Endothelial cell (in vitro differentiated cells): ENCODE data around the gene RTP2. TPM values are rescaled to one million over a fixed set of nuclear protein-coding genes. Genes with fewer than 3 reads are reported as not detected.
A peak's percentile ranks its signal among the peaks of the same experiment; 100 is the strongest.

Source experiments
- DNase-seq: peaks from one replicate; pipeline ENCODE4 v3.0.0; 2021; ENCODE audit warnings: low spot score
- H3K27ac Mint-ChIP-seq: one replicate; pipeline ENCODE4 v1.8.0; 2021; ENCODE audit warnings: mixed read lengths, inconsistent platforms; ENCODE audit not compliant: unreplicated experiment
- H3K27me3 Mint-ChIP-seq: one replicate; pipeline ENCODE4 v1.8.0; 2021; ENCODE audit warnings: mild to moderate bottlenecking, moderate library complexity, mixed read lengths, inconsistent platforms; ENCODE audit not compliant: unreplicated experiment
- H3K36me3 Mint-ChIP-seq: one replicate; pipeline ENCODE4 v1.8.0; 2021; ENCODE audit warnings: mild to moderate bottlenecking, low read depth, mixed read lengths, inconsistent platforms; ENCODE audit not compliant: unreplicated experiment
- H3K4me1 Mint-ChIP-seq: one replicate; pipeline ENCODE4 v1.8.0; 2021; ENCODE audit warnings: mild to moderate bottlenecking, mixed read lengths, inconsistent platforms; ENCODE audit not compliant: unreplicated experiment
- H3K4me3 Mint-ChIP-seq: one replicate; pipeline ENCODE4 v1.8.0; 2021; ENCODE audit warnings: mild to moderate bottlenecking, mixed read lengths, inconsistent platforms; ENCODE audit not compliant: unreplicated experiment
- H3K9me3 Mint-ChIP-seq: one replicate; pipeline ENCODE4 v1.8.0; 2021; ENCODE audit warnings: mixed read lengths, inconsistent platforms; ENCODE audit not compliant: unreplicated experiment
- total RNA-seq: library from RNA; stranded (reverse); fragmentation: NEBNext Ultra II Directional; extraction: Animal tissue kit (Norgen Biotek cat#: 25700); gene quantifications from one replicate; pipeline ENCODE4 v1.2.1, GENCODE V29; 2021; ENCODE audit not compliant: unreplicated experiment
- TF ChIP-seq, protein P1 (sequence below): fragments of 200-600 bp; sonication (generic); IDR thresholded peaks from one replicate; pipeline ENCODE4 v1.5.0; 2021; ENCODE audit warnings: antibody characterized with exemption; ENCODE audit not compliant: unreplicated experiment

The RTP2 gene
- total RNA-seq, 1 donor from 2014 or later: not detected

GRCh38 chr3:187720337-187720670 lies 17.9 kb upstream of the RTP2 start:
- no peak overlapping the region for H3K27ac Mint-ChIP-seq
- no peaks in the 10 kb centered on the region for H3K27me3 Mint-ChIP-seq
- TF ChIP-seq, protein P1, sequence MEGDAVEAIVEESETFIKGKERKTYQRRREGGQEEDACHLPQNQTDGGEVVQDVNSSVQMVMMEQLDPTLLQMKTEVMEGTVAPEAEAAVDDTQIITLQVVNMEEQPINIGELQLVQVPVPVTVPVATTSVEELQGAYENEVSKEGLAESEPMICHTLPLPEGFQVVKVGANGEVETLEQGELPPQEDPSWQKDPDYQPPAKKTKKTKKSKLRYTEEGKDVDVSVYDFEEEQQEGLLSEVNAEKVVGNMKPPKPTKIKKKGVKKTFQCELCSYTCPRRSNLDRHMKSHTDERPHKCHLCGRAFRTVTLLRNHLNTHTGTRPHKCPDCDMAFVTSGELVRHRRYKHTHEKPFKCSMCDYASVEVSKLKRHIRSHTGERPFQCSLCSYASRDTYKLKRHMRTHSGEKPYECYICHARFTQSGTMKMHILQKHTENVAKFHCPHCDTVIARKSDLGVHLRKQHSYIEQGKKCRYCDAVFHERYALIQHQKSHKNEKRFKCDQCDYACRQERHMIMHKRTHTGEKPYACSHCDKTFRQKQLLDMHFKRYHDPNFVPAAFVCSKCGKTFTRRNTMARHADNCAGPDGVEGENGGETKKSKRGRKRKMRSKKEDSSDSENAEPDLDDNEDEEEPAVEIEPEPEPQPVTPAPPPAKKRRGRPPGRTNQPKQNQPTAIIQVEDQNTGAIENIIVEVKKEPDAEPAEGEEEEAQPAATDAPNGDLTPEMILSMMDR: no peak
- no peaks in the 10 kb centered on the region for H3K9me3 Mint-ChIP-seq
- no peaks in the 10 kb centered on the region for H3K4me1 Mint-ChIP-seq
- no peak for DNase-seq
- H3K36me3 Mint-ChIP-seq: peaks cover 10% of the 10 kb centered on the region
- H3K4me3 Mint-ChIP-seq: no peak overlapping the region

GRCh38 chr3:187719628-187720336 lies 17.4 kb upstream of the RTP2 start:
- Mint-ChIP-seq H3K27ac (no peak overlapping the region), H3K36me3 (peaks cover 5% of the 10 kb centered on the region), H3K9me3 (no peaks in the 10 kb centered on the region), H3K27me3 (no peaks in the 10 kb centered on the region), H3K4me1 (peaks cover 4% of the 10 kb centered on the region), H3K4me3 (no peak overlapping the region)
- no peak for DNase-seq
- TF ChIP-seq, protein P1: no peak

GRCh38 chr3:187718802-187719201 lies 16.4 kb upstream of the RTP2 start:
- Mint-ChIP-seq H3K27me3 (no peaks in the 10 kb centered on the region), H3K4me1 (peaks cover 8% of the 10 kb centered on the region), H3K27ac (no peak overlapping the region), H3K4me3 (no peak overlapping the region), H3K36me3 (no peaks in the 10 kb centered on the region), H3K9me3 (no peaks in the 10 kb centered on the region)
- TF ChIP-seq, protein P1: no peak
- no peak for DNase-seq

- no peak overlapping the region for H3K4me3 Mint-ChIP-seq
- no peaks in the 10 kb centered on the region for H3K36me3 Mint-ChIP-seq
- H3K27ac Mint-ChIP-seq: no peak overlapping the region
- no peaks in the 10 kb centered on the region for H3K27me3 Mint-ChIP-seq
- no peak for DNase-seq
- peaks cover 8% of the 10 kb centered on the region for H3K4me1 Mint-ChIP-seq
- TF ChIP-seq, protein P1: no peak
- H3K9me3 Mint-ChIP-seq: no peaks in the 10 kb centered on the region
These were observed 15.2 kb upstream of the RTP2 start for GRCh38 chr3:187717572-187717971.

DNA sequence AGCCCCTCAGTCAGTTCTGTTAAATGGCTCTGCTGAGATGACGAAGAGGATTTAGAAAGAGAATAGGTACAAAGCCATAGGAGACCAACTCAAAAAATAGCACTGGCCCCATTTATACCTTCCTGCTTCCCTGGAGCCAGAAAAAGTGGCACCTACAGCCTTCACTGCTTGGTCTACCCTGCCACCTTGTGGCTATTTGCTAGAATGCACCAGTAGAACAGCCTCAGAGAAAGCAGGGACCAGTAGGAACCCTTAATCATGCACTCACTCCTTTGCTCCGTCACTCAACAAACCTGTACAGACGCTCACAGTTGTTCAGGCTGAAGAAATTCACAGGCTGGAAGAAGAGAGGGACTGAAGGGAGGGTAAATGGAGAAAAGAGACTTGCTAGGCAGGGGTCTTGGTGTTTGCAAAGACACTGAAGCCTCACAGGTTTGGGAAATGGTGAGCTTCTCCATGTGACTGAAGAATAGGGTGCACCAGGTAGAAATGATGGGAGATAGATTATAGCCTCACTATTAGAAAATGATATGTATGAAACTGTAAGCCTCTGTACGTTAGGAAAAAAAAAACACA lies 12.1 kb upstream of the RTP2 start:
- DNase-seq: peak; percentile 78
- no peak overlapping the region for H3K4me3 Mint-ChIP-seq
- TF ChIP-seq, protein P1: peak; percentile 76
- H3K36me3 Mint-ChIP-seq: no peaks in the 10 kb centered on the region
- H3K9me3 Mint-ChIP-seq: no peaks in the 10 kb centered on the region
- no peaks in the 10 kb centered on the region for H3K27me3 Mint-ChIP-seq
- H3K4me1 Mint-ChIP-seq: peaks cover 8% of the 10 kb centered on the region
- no peak overlapping the region for H3K27ac Mint-ChIP-seq
